H1 (cell line): ENCODE measurements around the gene TRIM15. TPM values are rescaled to one million over a fixed set of nuclear protein-coding genes. Genes with fewer than 3 reads are reported as not detected.

Source experiments
- CTCF ChIA-PET: fragments of 300-600 bp; sonication (Branson Sonifier 250); formaldehyde crosslinking; loops from one replicate; lab custom pipeline; 2021; ENCODE audit not compliant: partially characterized antibody; lab: Charles Lee
- POLR2A ChIA-PET: fragments of 300-600 bp; sonication (Branson Sonifier 250); formaldehyde crosslinking; loops from one replicate; lab custom pipeline; 2021; ENCODE audit warnings: inconsistent platforms; ENCODE audit not compliant: partially characterized antibody; lab: Charles Lee
- DNase-seq, 2 experiments: peaks; one replicate each; pipeline versions ENCODE4 v3.0.0 to v3.0.0-alpha.2; 2010 to 2022; ENCODE audit warnings: low spot score in 2 of 2, low read depth in 1 of 2, mixed read lengths in 1 of 2
- FAIRE-seq: peaks from 2 replicates; lab custom pipeline; 2011; peaks lifted over from hg19 to GRCh38; lab: Jason Lieb, UNC
- H2AFZ ChIP-seq: 2 replicates; pipeline ENCODE4 v1.8.1; 2012; ENCODE audit warnings: low read length, inconsistent platforms
- H2AK5ac ChIP-seq: 2 replicates; pipeline ENCODE4 v1.6.1; 2013; ENCODE audit warnings: low read depth, low read length
- H2BK120ac ChIP-seq: replicated peaks from 2 replicates; pipeline ENCODE3; 2013; ENCODE audit warnings: low read depth, low read length, inconsistent platforms
- H2BK12ac ChIP-seq: 2 replicates; pipeline ENCODE4 v1.6.1; 2013; ENCODE audit warnings: low read depth, low read length
- H2BK15ac ChIP-seq: 2 replicates; pipeline ENCODE4 v1.6.1; 2013; ENCODE audit warnings: low read length
- H2BK20ac ChIP-seq: 2 replicates; pipeline ENCODE4 v1.6.1; 2013; ENCODE audit warnings: low read length
- H2BK5ac ChIP-seq: 2 replicates; pipeline ENCODE4 v1.6.1; 2013; ENCODE audit warnings: low read depth, low read length
- H3K14ac ChIP-seq: 2 replicates; pipeline ENCODE4 v1.6.1; 2013; ENCODE audit warnings: inconsistent platforms; ENCODE audit not compliant: insufficient read length
- H3K18ac ChIP-seq: 2 replicates; pipeline ENCODE4 v1.6.1; 2013; ENCODE audit warnings: low read length; ENCODE audit errors: extremely low read depth
- H3K23ac ChIP-seq: 2 replicates; pipeline ENCODE4 v1.6.1; 2013; ENCODE audit warnings: inconsistent platforms; ENCODE audit not compliant: insufficient read length
- H3K23me2 ChIP-seq: 2 replicates; pipeline ENCODE4 v1.6.1; 2013; ENCODE audit warnings: low read depth, low read length
- H3K27ac ChIP-seq: 2 replicates; pipeline ENCODE4 v1.6.1; 2011; ENCODE audit warnings: low read depth, low read length, inconsistent platforms
- H3K27me3 ChIP-seq, 4 experiments: replicated peaks in 1 of 4; 1 replicate in 1 of 4; 2 replicates in 3 of 4; pipeline versions ENCODE4 v1.6.1 to v1.8.1; 2011 to 2013; ENCODE audit warnings: low read length in 3 of 4, mild to moderate bottlenecking in 3 of 4, inconsistent platforms in 2 of 4, mixed read lengths in 2 of 4, moderate library complexity in 1 of 4; ENCODE audit not compliant: control insufficient read depth in 3 of 4, insufficient read depth in 3 of 4; ENCODE audit errors: extremely low read depth in 1 of 4
- H3K36me3 ChIP-seq, 4 experiments: 2 replicates each; pipeline versions ENCODE4 v1.6.1 to v1.8.1; 2011 to 2013; ENCODE audit warnings: mild to moderate bottlenecking in 4 of 4, low read length in 3 of 4, moderate library complexity in 2 of 4, control low read depth in 1 of 4, inconsistent platforms in 1 of 4; ENCODE audit not compliant: insufficient read depth in 4 of 4, control insufficient read depth in 2 of 4
- H3K4ac ChIP-seq: replicated peaks from 2 replicates; pipeline ENCODE3; 2013; ENCODE audit warnings: low read length, low read depth, mixed read lengths, inconsistent platforms; ENCODE audit not compliant: insufficient read length
- H3K4me1 ChIP-seq, 4 experiments: replicated peaks in 1 of 4; 1 replicate in 1 of 4; 2 replicates in 3 of 4; pipeline versions ENCODE4 v1.6.1 to v1.8.1; 2011 to 2013; ENCODE audit warnings: low read length in 3 of 4, inconsistent platforms in 2 of 4, mixed read lengths in 1 of 4; ENCODE audit not compliant: insufficient read depth in 4 of 4, control insufficient read depth in 3 of 4
- H3K4me2 ChIP-seq, 2 experiments: 2 replicates each; pipeline versions ENCODE4 v1.6.1 to v1.8.1; 2011 to 2013; ENCODE audit warnings: low read depth in 2 of 2, low read length in 2 of 2, control low read depth in 1 of 2, inconsistent platforms in 1 of 2, mild to moderate bottlenecking in 1 of 2; ENCODE audit not compliant: insufficient read depth in 1 of 2
- H3K4me3 ChIP-seq, 4 experiments: fragments of 200-600, 300-600 bp in 1 of 4; sonication (generic), shearing (Covaris generic), sonication (Bioruptor Twin) in 1 of 4; 2 replicates each; pipeline versions ENCODE4 v1.5.1 to v1.8.1; 2011 to 2016; ENCODE audit warnings: low read length in 4 of 4, low read depth in 3 of 4, control low read depth in 2 of 4, inconsistent platforms in 2 of 4, mild to moderate bottlenecking in 2 of 4, mixed read lengths in 1 of 4, moderate library complexity in 1 of 4; ENCODE audit not compliant: insufficient read depth in 2 of 4; ENCODE audit errors: extremely low read depth in 1 of 4
- H3K56ac ChIP-seq: replicated peaks from 2 replicates; pipeline ENCODE3; 2013; ENCODE audit warnings: low read depth, mild to moderate bottlenecking, mixed read lengths, low read length, inconsistent platforms; ENCODE audit not compliant: insufficient read length
- H3K79me1 ChIP-seq: 2 replicates; pipeline ENCODE4 v1.6.1; 2013; ENCODE audit warnings: low read depth, low read length, control low read depth
- H3K79me2 ChIP-seq, 2 experiments: 2 replicates each; pipeline versions ENCODE4 v1.6.1 to v1.8.1; 2012 to 2013; ENCODE audit warnings: low read length in 2 of 2, mild to moderate bottlenecking in 2 of 2, inconsistent platforms in 1 of 2; ENCODE audit not compliant: insufficient read depth in 2 of 2, control insufficient read depth in 1 of 2
- H3K9ac ChIP-seq, 4 experiments: replicated peaks in 1 of 4; 1 replicate in 1 of 4; 2 replicates in 3 of 4; pipeline versions ENCODE4 v1.6.1 to v1.8.1; 2011 to 2013; ENCODE audit warnings: low read depth in 3 of 4, low read length in 3 of 4, control low read depth in 2 of 4, mild to moderate bottlenecking in 2 of 4, moderate library complexity in 2 of 4, inconsistent platforms in 1 of 4; ENCODE audit errors: extremely low read depth in 1 of 4
- H3K9me3 ChIP-seq, 2 experiments: 2 replicates each; pipeline versions ENCODE4 v1.6.1 to v1.8.1; 2012 to 2013; ENCODE audit warnings: mild to moderate bottlenecking in 2 of 2, moderate library complexity in 2 of 2, control low read depth in 1 of 2, inconsistent platforms in 1 of 2, low read depth in 1 of 2, low read length in 1 of 2, mixed read lengths in 1 of 2; ENCODE audit not compliant: insufficient read depth in 2 of 2
- H4K20me1 ChIP-seq, 2 experiments: replicated peaks in 1 of 2; 2 replicates each; pipeline versions ENCODE3 to v1.8.1; 2011 to 2013; ENCODE audit warnings: inconsistent platforms in 2 of 2, low read length in 2 of 2, mild to moderate bottlenecking in 1 of 2; ENCODE audit not compliant: insufficient read depth in 2 of 2, control insufficient read depth in 1 of 2
- H4K5ac ChIP-seq: 2 replicates; pipeline ENCODE4 v1.6.1; 2013; ENCODE audit warnings: low read length, low read depth, mixed read lengths, inconsistent platforms; ENCODE audit not compliant: insufficient read length
- H4K8ac ChIP-seq: 2 replicates; pipeline ENCODE4 v1.8.0; 2013; ENCODE audit warnings: mild to moderate bottlenecking, moderate library complexity, low read length, inconsistent platforms; ENCODE audit not compliant: insufficient read depth; ENCODE audit errors: extremely low read depth
- H4K91ac ChIP-seq: replicated peaks from 2 replicates; pipeline ENCODE3; 2013; ENCODE audit warnings: low read length, mixed read lengths, inconsistent platforms; ENCODE audit not compliant: insufficient read length
- BACH1 ChIP-seq: IDR thresholded peaks from 2 replicates; pipeline ENCODE4 v1.6.1; 2012; ENCODE audit warnings: low read length, improper control_type of control experiment
- CBX8 ChIP-seq: fragments of 300-800, 300-1000 bp; sonication (generic); IDR thresholded peaks from 2 replicates; pipeline ENCODE4 v1.7.1; 2016; ENCODE audit warnings: low read depth, low read length, borderline replicate concordance
- E2F6 ChIP-seq: IDR thresholded peaks from 2 replicates; pipeline ENCODE4 v1.6.1; 2012; ENCODE audit warnings: inconsistent platforms
- KDM4A ChIP-seq: IDR thresholded peaks from one replicate; pipeline ENCODE4 v1.7.1; 2012; ENCODE audit warnings: low read depth, mild to moderate bottlenecking, moderate library complexity, low read length, inconsistent platforms; ENCODE audit not compliant: severe bottlenecking
- NRF1 ChIP-seq: IDR thresholded peaks from 2 replicates; pipeline ENCODE4 v1.6.1; 2011; ENCODE audit warnings: mild to moderate bottlenecking, low read depth, low read length, improper control_type of control experiment
- RAD21 ChIP-seq, 2 experiments: IDR thresholded peaks in 1 of 2; conservative IDR thresholded peaks in 1 of 2; 2 replicates each; pipeline ENCODE4 v1.6.1; 2011; ENCODE audit warnings: low read depth in 2 of 2, low read length in 2 of 2, improper control_type of control experiment in 1 of 2, inconsistent platforms in 1 of 2, mild to moderate bottlenecking in 1 of 2, moderate library complexity in 1 of 2
- SAP30 ChIP-seq: fragments of 300-600 bp; sonication (generic); IDR thresholded peaks from 2 replicates; pipeline ENCODE4 v1.7.1; 2012; ENCODE audit warnings: low read length, moderate library complexity, mild to moderate bottlenecking, inconsistent platforms; ENCODE audit not compliant: insufficient read depth, insufficient replicate concordance
- SIX5 ChIP-seq: IDR thresholded peaks from 2 replicates; pipeline ENCODE4 v1.6.1; 2011; ENCODE audit warnings: mild to moderate bottlenecking, low read depth, low read length
- SP1 ChIP-seq: IDR thresholded peaks from 2 replicates; pipeline ENCODE4 v1.6.1; 2011; ENCODE audit warnings: low read depth, low read length
- SRF ChIP-seq: IDR thresholded peaks from 2 replicates; pipeline ENCODE4 v1.6.1; 2011; ENCODE audit warnings: mild to moderate bottlenecking, low read depth, low read length, moderate library complexity
- WGBS, 2 experiments: shearing (Covaris generic) in 1 of 2; methylation state at CpG; one replicate each; pipeline versions ENCODE4 v1.1.6 to v1.1.7; 2013 to 2015; ENCODE audit warnings: low lambda C conversion rate in 2 of 2, mixed read lengths in 2 of 2, inconsistent platforms in 1 of 2, low coverage in 1 of 2, missing lambda C conversion rate in 1 of 2; ENCODE audit not compliant: insufficient replicate concordance in 2 of 2, insufficient coverage in 1 of 2, insufficient read length in 1 of 2; ENCODE audit errors: extremely low coverage in 1 of 2, missing lambda C conversion rate in 1 of 2; 5-methylcytosine and 5-hydroxymethylcytosine counted together
- polyA plus RNA-seq, 7 experiments: library from polyadenylated mRNA; depleted of rRNA in 3 of 7; stranded (reverse) in 5 of 7; unstranded in 2 of 7; fragments of >200 nt in 5 of 7; fragments of 200-250 nt in 2 of 7; gene quantifications; 1 replicate in 5 of 7; 2 replicates in 1 of 7; 4 replicates in 1 of 7; pipeline versions ENCODE4 v1.2.1 to v1.2.3, GENCODE V29; 2011 to 2013; ENCODE audit warnings: missing spikeins in 2 of 7, mixed read lengths in 2 of 7
- total RNA-seq: library from RNA; stranded (reverse); fragmentation: NEBNext Ultra II Directional; extraction: Animal tissue kit (Norgen Biotek cat#: 25700); gene quantifications from 2 replicates; pipeline ENCODE4 v1.2.1, GENCODE V29; 2021
- TF ChIP-seq, protein P1 (sequence below): IDR thresholded peaks from 2 replicates; pipeline ENCODE4 v1.6.1; 2011; ENCODE audit warnings: low read length, improper control_type of control experiment

TRIM15 gene
- total and polyA plus RNA-seq, 2 of the 8 experiments (the other 6 are each of a cell fraction or from before 2014, with no cell fraction given) = 0.18 to 0.48 TPM

DNA sequence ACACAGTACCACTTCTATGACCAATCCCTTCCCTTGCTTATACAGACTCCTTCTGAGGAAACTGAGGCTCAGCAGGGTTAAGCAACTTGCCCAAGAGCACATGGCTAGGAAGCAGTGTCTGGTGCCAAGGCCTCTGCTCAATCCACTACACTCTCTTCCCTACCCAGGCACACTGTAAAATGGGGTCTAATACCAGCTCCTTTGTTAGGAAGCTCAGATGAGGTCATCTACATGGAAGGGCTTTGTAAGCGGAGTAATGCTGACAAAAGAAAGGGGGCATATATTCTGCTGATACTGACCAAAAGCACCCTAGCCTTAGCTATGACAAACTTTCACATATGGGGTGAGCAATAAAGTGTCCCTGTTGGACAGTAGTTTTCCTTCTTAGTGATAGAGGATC, 40.8 kb downstream of the TRIM15 start:
- H4K20me1 ChIP-seq = peaks cover 7 to 22% of the 10 kb centered on the region in 2 experiments
- POLR2A ChIA-PET = interaction anchor here (0.7 to 1.4 kb wide), 2 partner anchors 9 to 120 kb away, joined by 3 to 4 read pairs; partner anchors contain the start of gene TRIM26
- no peak for FAIRE-seq
- TF ChIP-seq CBX8 (no peak), KDM4A (no peak), SAP30 (no peak), SRF (no peak), SIX5 (no peak), RAD21 (IDR thresholded peaks at IDR 0.05 in 1 of 2, conservative IDR thresholded peaks at IDR 0.05 in 1 of 2; ENCODE audit: low read depth in 2 of 2, low read length in 2 of 2) (no peak), SP1 (no peak), BACH1 (no peak), NRF1 (no peak), E2F6 (no peak)
- TF ChIP-seq, protein P1, sequence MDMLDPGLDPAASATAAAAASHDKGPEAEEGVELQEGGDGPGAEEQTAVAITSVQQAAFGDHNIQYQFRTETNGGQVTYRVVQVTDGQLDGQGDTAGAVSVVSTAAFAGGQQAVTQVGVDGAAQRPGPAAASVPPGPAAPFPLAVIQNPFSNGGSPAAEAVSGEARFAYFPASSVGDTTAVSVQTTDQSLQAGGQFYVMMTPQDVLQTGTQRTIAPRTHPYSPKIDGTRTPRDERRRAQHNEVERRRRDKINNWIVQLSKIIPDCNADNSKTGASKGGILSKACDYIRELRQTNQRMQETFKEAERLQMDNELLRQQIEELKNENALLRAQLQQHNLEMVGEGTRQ = no peak

More for the DNA sequence above, 40.8 kb downstream of the TRIM15 start:
- Histone ChIP-seq H3K4ac (no peak overlapping the region), H3K4me3 (no peak overlapping the region), H2BK20ac (no peak overlapping the region), H4K8ac (no peak overlapping the region), H3K9ac (no peak overlapping the region), H3K79me2 (peaks cover 0 to 50% of the 10 kb centered on the region in 2 experiments; a peak in 3 of 4 replicates), H3K56ac (no peak overlapping the region), H3K4me1 (peaks cover 3 to 20% (median 12%) of the 10 kb centered on the region in 4 experiments), H3K27ac (no peak overlapping the region), H3K9me3 (no peaks in the 10 kb centered on the region), H2BK120ac (no peak overlapping the region), H4K5ac (no peak overlapping the region), H2AFZ (no peak overlapping the region), H3K23me2 (peaks cover 2% of the 10 kb centered on the region; the same call in 1 of the 2 replicates), H3K79me1 (peaks cover 7% of the 10 kb centered on the region), H2AK5ac (no peak overlapping the region), H3K36me3 (peaks cover 4 to 11% (median 7%) of the 10 kb centered on the region in 4 experiments; a peak in 6 of 8 replicates), H4K91ac (no peak overlapping the region), H3K4me2 (no peak overlapping the region), H3K14ac (no peak overlapping the region), H3K27me3 (no peaks in the 10 kb centered on the region), H2BK12ac (no peak overlapping the region), H3K18ac (no peak overlapping the region), H3K23ac (no peak overlapping the region), H2BK15ac (no peak overlapping the region), H2BK5ac (no peak overlapping the region)
- DNase-seq = no peak
- CTCF ChIA-PET = interaction anchor here (0.9 to 1.4 kb wide), 3 partner anchors 73 to 101 kb away, joined by 3 to 5 read pairs (median 3); no protein-coding TSS in a partner anchor
- 95% methylated on average over 1 of the region's 1 CpG; no CpG with 5 or more reads in 1 of the 2 experiments for WGBS, 2 experiments
